ENCODE data around the gene RNF149.
A peak's percentile ranks its signal among the peaks of the same experiment; 100 is the strongest.
"Not testable (repeated sequence)": the region's sequence is repeated elsewhere in the genome, so short reads cannot be mapped to it uniquely, and the experiment has no call there.

The RNF149 gene

GRCh38 chr2:101253013-101253702 lies 55.3 kb downstream of the RNF149 start:
- no peak for FAIRE-seq

GRCh38 chr2:101252408-101253012 lies 56.0 kb downstream of the RNF149 start, which contains the start of gene CNOT11:
CNOT11 (plus strand) TSS chr2:101252886; CDS start chr2:101252965, 79 bp downstream.
- peak; percentile 62 for FAIRE-seq

GRCh38 chr2:101251844-101252407 lies 56.6 kb downstream of the RNF149 start:
- FAIRE-seq, result no peak

- not testable (repeated sequence) for FAIRE-seq
Measured at GRCh38 chr2:101251246-101251781, 57.2 kb downstream of the RNF149 start.

- no peak for FAIRE-seq
Measured at GRCh38 chr2:101249826-101250225, 58.7 kb downstream of the RNF149 start.

GRCh38 chr2:101248756-101249155 lies 59.7 kb downstream of the RNF149 start:
- not testable (repeated sequence) for FAIRE-seq

GRCh38 chr2:101245468-101245867 lies 63.0 kb downstream of the RNF149 start:
- FAIRE-seq, result not testable (repeated sequence)

- FAIRE-seq, result not testable (repeated sequence)
Measured at GRCh38 chr2:101244899-101245298, 63.6 kb downstream of the RNF149 start.

- not testable (repeated sequence) for FAIRE-seq
Measured at GRCh38 chr2:101244373-101244772, 64.1 kb downstream of the RNF149 start.

- no peak for FAIRE-seq
Measured at GRCh38 chr2:101241158-101241557, 67.3 kb downstream of the RNF149 start.

- FAIRE-seq, result not testable (repeated sequence)
Measured at GRCh38 chr2:101240694-101241093, 67.8 kb downstream of the RNF149 start.

- FAIRE-seq, result not testable (repeated sequence)
Measured at GRCh38 chr2:101239760-101240118, 68.8 kb downstream of the RNF149 start.

GRCh38 chr2:101238930-101239759 lies 69.4 kb downstream of the RNF149 start:
- FAIRE-seq, result no peak

GRCh38 chr2:101237944-101238343 lies 70.6 kb downstream of the RNF149 start:
- FAIRE-seq, result not testable (repeated sequence)

- FAIRE-seq, result not testable (repeated sequence)
Measured at GRCh38 chr2:101235956-101236355, 72.5 kb downstream of the RNF149 start.

GRCh38 chr2:101234169-101234938 lies 74.1 kb downstream of the RNF149 start:
- no peak for FAIRE-seq

- no peak for FAIRE-seq
Measured at GRCh38 chr2:101232770-101233169, 75.7 kb downstream of the RNF149 start.

GRCh38 chr2:101231937-101232730 lies 76.4 kb downstream of the RNF149 start:
- no peak for FAIRE-seq

- no peak for FAIRE-seq
Measured at GRCh38 chr2:101231240-101231639, 77.3 kb downstream of the RNF149 start.

GRCh38 chr2:101230541-101231001 lies 77.9 kb downstream of the RNF149 start:
- FAIRE-seq, result no peak
